Mucosa of rectum (tissue), 2 donors: ENCODE measurements around the gene PRODH2.
"Not testable (repeated sequence)": the region's sequence is repeated elsewhere in the genome, so short reads cannot be mapped to it uniquely, and the experiment has no call there.

Experiments
- H3K27ac ChIP-seq, 2 donors: one replicate each; pipeline ENCODE4 v1.7.0; 2013; ENCODE audit warnings: inconsistent platforms in 2 of 2, low read depth in 2 of 2, low read length in 2 of 2
- H3K27me3 ChIP-seq, 2 donors: one replicate each; pipeline ENCODE4 v1.7.0; 2013; ENCODE audit warnings: low read length in 2 of 2; ENCODE audit not compliant: control insufficient read depth in 2 of 2, insufficient read depth in 2 of 2
- H3K36me3 ChIP-seq, 2 donors: one replicate each; pipeline ENCODE4 v1.7.0; 2013; ENCODE audit warnings: low read length in 2 of 2; ENCODE audit not compliant: control insufficient read depth in 2 of 2, insufficient read depth in 2 of 2
- H3K4me1 ChIP-seq, 2 donors: one replicate each; pipeline ENCODE4 v1.7.0; 2013; ENCODE audit warnings: low read length in 2 of 2, mild to moderate bottlenecking in 1 of 2; ENCODE audit not compliant: control insufficient read depth in 2 of 2, insufficient read depth in 2 of 2
- H3K4me3 ChIP-seq, 2 donors: one replicate each; pipeline ENCODE4 v1.7.0; 2013; ENCODE audit warnings: low read length in 2 of 2
- H3K9ac ChIP-seq, 2 donors: one replicate each; pipeline ENCODE4 v1.7.0; 2013; ENCODE audit warnings: low read length in 2 of 2, low read depth in 1 of 2, mild to moderate bottlenecking in 1 of 2
- H3K9me3 ChIP-seq, 2 donors: one replicate each; pipeline ENCODE4 v1.7.0; 2013; ENCODE audit warnings: low read length in 2 of 2; ENCODE audit not compliant: control insufficient read depth in 2 of 2
- donor health status: healthy.
- donor health status: Normal muscosa, but diverticular disease.

Gene PRODH2

DNA sequence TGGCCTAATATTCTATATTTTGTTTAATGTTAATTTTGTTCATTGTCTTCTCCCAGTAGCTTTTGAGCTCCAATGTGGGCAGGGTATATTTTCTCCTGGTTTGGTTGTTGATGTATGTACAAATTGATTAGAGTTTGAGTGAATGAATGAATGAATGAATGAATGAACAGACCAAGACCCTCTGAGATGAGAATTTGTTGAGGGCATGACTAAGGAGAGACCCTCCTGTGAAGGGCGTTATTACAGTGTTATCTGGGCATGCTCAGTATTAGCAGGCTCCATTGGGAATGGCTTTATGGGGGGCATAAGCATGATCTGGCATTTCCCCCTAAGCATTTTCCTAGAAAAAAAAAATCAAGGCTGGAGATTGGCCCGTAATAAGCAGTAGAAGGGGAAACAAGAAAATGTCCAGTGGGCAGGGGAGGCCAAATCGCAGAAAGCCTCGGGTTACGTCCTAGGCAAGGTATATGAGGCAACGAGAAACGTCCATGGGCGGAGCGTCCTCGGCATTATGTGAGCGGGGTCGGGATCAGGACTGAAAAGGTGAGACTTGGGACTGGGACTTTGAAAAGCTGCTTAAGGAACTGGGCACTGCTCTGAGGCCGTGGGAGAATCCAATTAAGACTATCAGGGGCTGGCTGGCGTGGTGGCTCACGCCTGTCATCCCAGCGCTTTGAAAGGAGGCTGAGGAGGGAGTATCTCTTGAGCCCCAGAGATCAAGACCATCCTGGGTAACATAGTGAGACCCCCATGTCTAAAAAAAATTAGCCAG lies 38.2 kb downstream of the PRODH2 start:
- H3K27me3 ChIP-seq = no peaks in the 10 kb centered on the region
- peaks cover 0 to 4% of the 10 kb centered on the region in 2 donors for H3K36me3 ChIP-seq
- no peak overlapping the region for H3K9ac ChIP-seq
- H3K27ac ChIP-seq = no peak overlapping the region
- H3K4me3 ChIP-seq = peak overlapping the region; percentile 56 to 68
- no peaks in the 10 kb centered on the region for H3K9me3 ChIP-seq
- H3K4me1 ChIP-seq = peaks cover 4 to 7% of the 10 kb centered on the region in 2 donors

DNA sequence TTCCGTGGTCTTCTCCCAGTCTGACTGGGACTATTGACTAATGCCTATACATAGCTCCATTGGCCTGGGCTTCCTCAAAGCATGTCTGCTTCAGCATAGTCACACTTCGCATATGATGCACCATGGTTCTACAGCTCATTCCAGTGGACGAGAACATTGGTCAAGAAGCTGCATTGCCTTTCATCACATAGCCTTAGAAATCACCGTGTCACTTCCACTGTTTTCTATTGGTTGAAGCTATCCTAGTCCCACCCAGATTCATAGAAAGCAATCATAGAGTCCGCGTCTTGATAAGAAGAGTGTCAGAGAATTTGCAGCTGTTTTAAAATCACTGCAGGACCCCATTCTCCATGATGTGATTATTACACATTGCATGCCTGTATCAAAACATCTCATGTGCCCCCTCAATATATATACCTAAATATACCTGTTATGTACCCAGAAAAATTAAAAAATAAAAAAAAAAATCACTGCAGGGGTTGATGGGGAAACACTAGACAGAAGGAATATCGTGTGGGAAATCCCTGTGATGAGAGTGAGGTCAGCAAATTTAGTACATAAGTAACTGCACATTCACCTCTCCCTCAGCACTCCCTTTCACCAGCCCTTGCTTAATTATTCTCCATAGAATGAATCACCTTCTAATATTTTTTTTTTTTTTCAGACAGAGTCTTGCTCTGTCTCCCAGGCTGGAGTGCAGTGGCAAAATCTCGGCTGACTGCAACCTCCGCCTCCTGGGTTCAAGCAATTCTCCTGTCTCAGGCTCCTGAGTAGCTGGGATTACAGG lies 39.4 kb downstream of the PRODH2 start:
- Histone ChIP-seq H3K4me3 (no peak overlapping the region), H3K27me3 (no peaks in the 10 kb centered on the region), H3K4me1 (peaks cover 4 to 7% of the 10 kb centered on the region in 2 donors), H3K9ac (no peak overlapping the region), H3K36me3 (peaks cover 0 to 3% of the 10 kb centered on the region in 2 donors), H3K27ac (no peak overlapping the region), H3K9me3 (no peaks in the 10 kb centered on the region)

GRCh38 chr19:35772362-35772761 lies 40.3 kb downstream of the PRODH2 start:
- not testable (repeated sequence) for H3K4me1 ChIP-seq, H3K4me3 ChIP-seq, H3K36me3 ChIP-seq, H3K27ac ChIP-seq, H3K9ac ChIP-seq, H3K27me3 ChIP-seq, H3K9me3 ChIP-seq

DNA sequence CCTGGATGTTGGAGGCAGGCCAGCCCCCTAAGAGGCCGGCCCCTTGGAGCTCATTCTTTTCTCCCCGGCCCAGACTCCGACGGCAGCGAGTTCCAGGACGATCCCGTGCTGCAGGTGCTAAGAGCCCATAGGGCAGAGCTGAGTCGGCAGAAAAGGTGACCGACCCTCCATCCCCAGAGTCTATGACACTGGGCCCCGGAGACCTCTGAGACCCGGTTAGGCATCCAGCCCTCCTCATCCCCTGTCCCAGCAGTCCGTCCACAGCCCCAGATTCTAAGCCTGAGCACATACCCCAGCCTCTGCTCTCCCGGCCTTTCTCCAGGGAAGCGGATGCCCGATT lies 44.6 kb downstream of the PRODH2 start:
- Histone ChIP-seq H3K4me1 (no peaks in the 10 kb centered on the region), H3K9me3 (no peaks in the 10 kb centered on the region), H3K27ac (no peak overlapping the region), H3K27me3 (no peaks in the 10 kb centered on the region), H3K36me3 (peaks cover 6 to 14% of the 10 kb centered on the region in 2 donors), H3K9ac (no peak overlapping the region), H3K4me3 (no peak overlapping the region)

DNA sequence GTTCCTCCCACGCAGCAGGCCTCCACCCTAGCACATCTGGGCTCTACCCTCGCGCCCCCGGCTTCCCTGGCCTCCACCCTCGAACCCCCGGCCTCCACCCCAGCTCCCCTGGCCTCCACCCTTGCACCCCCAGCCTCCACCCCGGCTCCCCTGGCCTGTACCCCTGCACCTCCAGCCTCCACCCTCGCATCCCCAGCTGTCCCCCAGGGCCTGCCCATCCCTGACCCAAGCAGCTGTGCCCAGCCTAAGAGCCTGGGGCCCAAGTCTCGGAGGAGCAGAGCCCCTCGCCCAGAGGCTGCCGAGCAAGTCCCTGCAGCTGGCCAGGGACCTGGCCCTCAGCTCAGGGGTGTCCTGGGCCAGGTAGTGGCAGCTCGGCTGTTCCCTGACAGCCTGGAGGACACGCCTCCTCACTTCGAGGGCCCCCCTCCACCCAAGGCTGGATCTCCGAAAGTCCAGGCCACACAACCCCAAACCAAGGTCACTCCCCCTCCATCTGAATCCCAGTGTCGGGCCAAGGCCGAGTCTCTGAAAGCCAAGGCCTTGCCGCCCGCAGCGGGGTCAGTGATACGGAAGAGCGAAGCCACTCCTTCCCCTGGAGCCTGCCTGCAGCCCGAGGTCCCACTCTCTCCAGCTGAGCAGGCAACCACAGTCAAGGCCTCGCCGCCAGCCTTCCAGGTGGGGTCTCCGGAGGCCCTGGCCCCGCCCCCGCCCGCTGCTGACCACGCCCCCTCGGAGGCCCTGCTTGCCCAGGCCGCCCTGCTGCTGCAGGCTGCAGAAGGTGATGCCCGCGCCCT lies 45.2 kb downstream of the PRODH2 start:
- H3K4me3 ChIP-seq = no peak overlapping the region

GRCh38 chr19:35766571-35767104 lies 46.0 kb downstream of the PRODH2 start:
- Histone ChIP-seq H3K27me3 (no peaks in the 10 kb centered on the region), H3K4me1 (no peaks in the 10 kb centered on the region), H3K4me3 (no peak overlapping the region), H3K9ac (no peak overlapping the region), H3K27ac (no peak overlapping the region), H3K36me3 (peaks cover 11 to 19% of the 10 kb centered on the region in 2 donors), H3K9me3 (no peaks in the 10 kb centered on the region)

More for the DNA sequence above, 45.2 kb downstream of the PRODH2 start:
- no peaks in the 10 kb centered on the region for H3K9me3 ChIP-seq
- H3K36me3 ChIP-seq = peaks cover 6 to 14% of the 10 kb centered on the region in 2 donors
- H3K27ac ChIP-seq = no peak overlapping the region
- no peaks in the 10 kb centered on the region for H3K27me3 ChIP-seq
- no peaks in the 10 kb centered on the region for H3K4me1 ChIP-seq
- H3K9ac ChIP-seq = no peak overlapping the region

- Histone ChIP-seq H3K36me3 (peaks cover 11 to 19% of the 10 kb centered on the region in 2 donors), H3K9ac (no peak overlapping the region), H3K27me3 (no peaks in the 10 kb centered on the region), H3K4me3 (no peak overlapping the region), H3K4me1 (no peaks in the 10 kb centered on the region), H3K9me3 (no peaks in the 10 kb centered on the region), H3K27ac (no peak overlapping the region)
Observed at GRCh38 chr19:35764432-35765315, 48.0 kb downstream of the PRODH2 start.

DNA sequence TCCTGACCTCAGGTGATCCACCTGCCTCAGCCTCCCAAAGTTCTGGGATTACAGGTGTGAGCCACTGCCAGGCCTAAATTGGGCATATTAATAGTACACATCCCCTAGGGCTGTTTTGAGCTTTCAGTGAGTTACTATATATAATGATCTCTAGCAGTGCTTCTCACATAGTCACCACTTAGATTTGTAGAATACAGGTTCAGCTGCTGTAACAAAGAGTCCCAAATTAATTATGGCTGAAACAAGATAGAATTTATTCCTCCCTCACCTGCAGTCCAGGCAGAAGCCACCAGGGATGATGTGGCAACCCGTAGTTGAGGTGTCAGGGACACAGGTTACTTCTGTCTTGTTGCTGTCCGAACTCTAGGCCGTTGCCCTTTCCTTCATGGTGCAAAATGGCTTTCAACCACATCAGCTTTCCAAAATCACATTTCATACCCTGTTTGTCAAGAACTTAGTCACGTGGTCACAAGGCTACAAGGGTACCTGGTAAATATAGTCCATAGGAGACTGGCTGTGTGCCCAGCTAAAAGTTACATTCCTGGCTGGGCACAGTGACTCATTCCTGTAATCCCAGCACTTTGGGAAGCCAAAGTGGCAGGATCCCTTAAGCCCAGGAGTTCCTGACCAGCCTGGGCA lies 51.8 kb downstream of the PRODH2 start:
- Histone ChIP-seq H3K9ac (no peak overlapping the region), H3K27me3 (peaks cover 0 to 3% of the 10 kb centered on the region in 2 donors), H3K27ac (no peak overlapping the region), H3K4me3 (no peak overlapping the region), H3K36me3 (peaks cover 11 to 16% of the 10 kb centered on the region in 2 donors), H3K9me3 (no peaks in the 10 kb centered on the region), H3K4me1 (peaks cover 19 to 20% of the 10 kb centered on the region in 2 donors)

- peaks cover 0 to 3% of the 10 kb centered on the region in 2 donors for H3K27me3 ChIP-seq
- H3K9me3 ChIP-seq = no peaks in the 10 kb centered on the region
- peaks cover 28% of the 10 kb centered on the region in 2 donors for H3K4me1 ChIP-seq
- H3K27ac ChIP-seq = no peak overlapping the region
- no peak overlapping the region for H3K9ac ChIP-seq
- peaks cover 7 to 11% of the 10 kb centered on the region in 2 donors for H3K36me3 ChIP-seq
- no peak overlapping the region for H3K4me3 ChIP-seq
Observed at GRCh38 chr19:35759697-35760096, 52.9 kb downstream of the PRODH2 start.
